HG03108 (cell line): ENCODE data around the gene BAZ2A.

Experiments used
- ATAC-seq: cut with Tn5 transposase; IDR thresholded peaks from one replicate; pipeline ENCODE4 v1.9.1; 2021; ENCODE audit warnings: moderate library complexity; ENCODE audit not compliant: unreplicated experiment

BAZ2A gene

GRCh38 chr12:56635806-56636674 lies 5.9 kb upstream of the BAZ2A start:
- ATAC-seq, result peak; percentile 29

GRCh38 chr12:56634837-56635791 lies 5.0 kb upstream of the BAZ2A start:
- ATAC-seq, result peak; percentile 21

GRCh38 chr12:56634242-56634836 lies 4.2 kb upstream of the BAZ2A start:
- no peak for ATAC-seq

GRCh38 chr12:56633468-56634241 lies 3.5 kb upstream of the BAZ2A start:
- ATAC-seq, result no peak

GRCh38 chr12:56632701-56633467 lies 2.8 kb upstream of the BAZ2A start:
- ATAC-seq, result no peak

- ATAC-seq, result no peak
Measured at GRCh38 chr12:56631790-56632700, 1.9 kb upstream of the BAZ2A start.

- ATAC-seq, result no peak
Measured at GRCh38 chr12:56629459-56630179, 507 bp downstream of the BAZ2A start.

- ATAC-seq, result no peak
Measured at GRCh38 chr12:56628671-56629458, 1.3 kb downstream of the BAZ2A start.

GRCh38 chr12:56626701-56627100 lies 3.4 kb downstream of the BAZ2A start:
- ATAC-seq, result no peak

- ATAC-seq, result no peak
Measured at GRCh38 chr12:56622535-56622934, 7.6 kb downstream of the BAZ2A start.

- ATAC-seq, result no peak
Measured at GRCh38 chr12:56616925-56617324, 13.2 kb downstream of the BAZ2A start.

GRCh38 chr12:56616244-56616643 lies 13.9 kb downstream of the BAZ2A start:
- ATAC-seq, result no peak

GRCh38 chr12:56614627-56615026 lies 15.5 kb downstream of the BAZ2A start:
- ATAC-seq, result no peak

- ATAC-seq, result no peak
Measured at GRCh38 chr12:56604355-56604754, 25.8 kb downstream of the BAZ2A start.

GRCh38 chr12:56602239-56602638 lies 27.9 kb downstream of the BAZ2A start:
- ATAC-seq, result no peak

- ATAC-seq, result no peak
Measured at GRCh38 chr12:56601503-56601902, 28.6 kb downstream of the BAZ2A start.

- no peak for ATAC-seq
Measured at GRCh38 chr12:56600753-56601152, 29.4 kb downstream of the BAZ2A start.
